PFSK-1 (cell line): Measurements from ENCODE around the gene DUOX1.

Source experiments
- FOXP2 ChIP-seq: optimal IDR thresholded peaks from 2 replicates; pipeline ENCODE3; 2011; ENCODE audit warnings: borderline replicate concordance, control low read depth, inconsistent platforms; ENCODE audit not compliant: insufficient read depth; ENCODE audit errors: extremely low read length, extremely low read depth
- POLR2AphosphoS5 ChIP-seq: IDR thresholded peaks from 2 replicates; pipeline ENCODE4 v1.6.1; 2012; ENCODE audit warnings: low read depth, mild to moderate bottlenecking, control low read depth, low read length, moderate library complexity
- REST ChIP-seq, 2 experiments: IDR thresholded peaks; 2 replicates each; pipeline versions ENCODE4 v1.6.1 to v1.8.0; 2011 to 2012; ENCODE audit warnings: low read depth in 2 of 2, low read length in 2 of 2, control low read depth in 1 of 2, inconsistent platforms in 1 of 2, mild to moderate bottlenecking in 1 of 2, moderate library complexity in 1 of 2; ENCODE audit not compliant: insufficient read depth in 1 of 2
- SIN3A ChIP-seq: IDR thresholded peaks from 2 replicates; pipeline ENCODE4 v1.6.1; 2012; ENCODE audit warnings: mild to moderate bottlenecking, low read length, moderate library complexity, borderline replicate concordance; ENCODE audit not compliant: insufficient read depth
- TAF1 ChIP-seq: IDR thresholded peaks from 2 replicates; pipeline ENCODE4 v1.6.1; 2012; ENCODE audit warnings: low read length, control low read depth, borderline replicate concordance; ENCODE audit not compliant: insufficient read depth

GRCh38 chr15:45198337-45199135 lies 68.7 kb downstream of the DUOX1 start:
- TF ChIP-seq POLR2AphosphoS5 (peak; percentile 50; the same call in 1 of the 2 replicates), REST (IDR thresholded peaks at IDR 0.05; ENCODE audit: insufficient read depth in 1 of 2, low read depth in 2 of 2, low read length in 2 of 2) (no peak), SIN3A (peak; percentile 50; the same call in 1 of the 2 replicates), TAF1 (peak; percentile 40; the same call in 1 of the 2 replicates), FOXP2 (no peak)
